ENCODE measurements around the gene ADAMTS2.

The ADAMTS2 gene

DNA sequence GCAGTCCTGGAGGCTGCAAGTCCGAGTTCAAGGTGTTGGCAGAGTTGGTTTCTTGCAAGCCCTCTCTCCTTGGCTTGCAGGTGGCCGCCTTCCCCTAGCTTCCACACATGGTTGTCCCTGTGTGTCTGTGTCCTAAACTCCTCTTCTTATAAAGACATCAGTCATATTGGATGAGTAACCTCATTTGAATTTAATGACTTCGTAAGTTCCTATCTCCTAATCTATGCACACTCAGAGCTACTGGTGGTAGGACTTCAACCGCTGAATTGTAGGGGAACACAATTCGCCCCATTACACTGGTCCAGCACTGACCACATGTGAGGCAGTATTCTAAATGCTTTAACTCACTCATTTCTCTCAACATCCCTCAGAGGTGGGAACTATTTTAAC lies 25.9 kb upstream of the ADAMTS2 start:
- H3K4me1 ChIP-seq (ENCODE audit: insufficient read depth, low read length): no peaks in the 10 kb centered on the region
- H3K36me3 ChIP-seq (ENCODE audit: insufficient read depth, low read length): no peaks in the 10 kb centered on the region
- ATAC-seq (ENCODE audit: insufficient read depth, low read depth): no peak
- no peak overlapping the region for H2AFZ ChIP-seq (ENCODE audit: low read depth, low read length)
- H3K9me3 ChIP-seq (ENCODE audit: insufficient read depth, low read length, severe bottlenecking): no peaks in the 10 kb centered on the region
- TF ChIP-seq EZH2 (IDR thresholded peaks at IDR 0.05; ENCODE audit: borderline replicate concordance, low read depth, low read length, severe bottlenecking): no peak
- TF ChIP-seq, protein P1, sequence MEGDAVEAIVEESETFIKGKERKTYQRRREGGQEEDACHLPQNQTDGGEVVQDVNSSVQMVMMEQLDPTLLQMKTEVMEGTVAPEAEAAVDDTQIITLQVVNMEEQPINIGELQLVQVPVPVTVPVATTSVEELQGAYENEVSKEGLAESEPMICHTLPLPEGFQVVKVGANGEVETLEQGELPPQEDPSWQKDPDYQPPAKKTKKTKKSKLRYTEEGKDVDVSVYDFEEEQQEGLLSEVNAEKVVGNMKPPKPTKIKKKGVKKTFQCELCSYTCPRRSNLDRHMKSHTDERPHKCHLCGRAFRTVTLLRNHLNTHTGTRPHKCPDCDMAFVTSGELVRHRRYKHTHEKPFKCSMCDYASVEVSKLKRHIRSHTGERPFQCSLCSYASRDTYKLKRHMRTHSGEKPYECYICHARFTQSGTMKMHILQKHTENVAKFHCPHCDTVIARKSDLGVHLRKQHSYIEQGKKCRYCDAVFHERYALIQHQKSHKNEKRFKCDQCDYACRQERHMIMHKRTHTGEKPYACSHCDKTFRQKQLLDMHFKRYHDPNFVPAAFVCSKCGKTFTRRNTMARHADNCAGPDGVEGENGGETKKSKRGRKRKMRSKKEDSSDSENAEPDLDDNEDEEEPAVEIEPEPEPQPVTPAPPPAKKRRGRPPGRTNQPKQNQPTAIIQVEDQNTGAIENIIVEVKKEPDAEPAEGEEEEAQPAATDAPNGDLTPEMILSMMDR (IDR thresholded peaks at IDR 0.05; ENCODE audit: borderline replicate concordance, extremely low read depth, low read length, poor library complexity, severe bottlenecking): no peak
- H3K27me3 ChIP-seq (ENCODE audit: insufficient read depth, low read length, poor library complexity): peaks cover 3% of the 10 kb centered on the region
- H3K4me3 ChIP-seq (ENCODE audit: low read depth in 1 of 2, low read length in 2 of 2): no peak overlapping the region
- no peak overlapping the region for H3K27ac ChIP-seq (ENCODE audit: low read length)
- DNase-seq: no peak
- H3K79me2 ChIP-seq (ENCODE audit: insufficient read depth, low read length): no peaks in the 10 kb centered on the region
- peaks cover 3% of the 10 kb centered on the region for H4K20me1 ChIP-seq (ENCODE audit: insufficient read depth, low read length)
- H3K9ac ChIP-seq (ENCODE audit: low read depth, low read length): no peak overlapping the region
- no peak overlapping the region for H3K4me2 ChIP-seq (ENCODE audit: insufficient read depth, low read length)

DNA sequence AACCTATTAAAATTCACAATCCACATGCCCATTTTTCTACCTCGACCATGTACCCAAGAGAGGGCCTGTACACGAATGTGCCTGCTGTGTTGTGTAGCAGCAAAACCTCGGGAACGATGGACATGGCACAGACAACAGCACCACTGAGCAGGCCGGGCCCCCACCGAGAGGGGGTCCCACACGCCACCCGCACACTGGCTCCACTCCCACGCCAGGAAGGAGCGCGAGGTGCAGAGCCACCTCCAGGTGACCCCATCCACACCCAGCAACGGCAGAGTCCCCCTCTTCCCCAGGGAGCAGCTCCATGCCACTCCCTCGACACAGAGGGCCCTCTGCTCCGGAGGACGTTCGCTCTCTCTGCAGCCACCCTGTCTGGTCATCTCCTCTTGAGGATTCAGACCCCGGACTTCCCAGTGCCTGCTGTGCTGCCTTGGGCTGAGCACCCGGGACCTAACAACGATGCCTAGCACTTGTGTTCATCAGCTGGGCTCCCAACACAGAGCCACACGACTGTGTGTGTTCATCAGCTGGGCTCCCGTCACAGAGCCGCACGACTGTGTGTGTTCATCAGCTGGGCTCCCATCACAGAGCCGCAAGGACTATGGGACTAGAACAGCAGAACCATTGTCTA lies 25.3 kb upstream of the ADAMTS2 start:
- Histone ChIP-seq H4K20me1 (ENCODE audit: insufficient read depth, low read length) (peaks cover 3% of the 10 kb centered on the region), H3K4me1 (ENCODE audit: insufficient read depth, low read length) (no peaks in the 10 kb centered on the region), H3K9ac (ENCODE audit: low read depth, low read length) (no peak overlapping the region), H3K9me3 (ENCODE audit: insufficient read depth, low read length, severe bottlenecking) (no peaks in the 10 kb centered on the region), H3K79me2 (ENCODE audit: insufficient read depth, low read length) (no peaks in the 10 kb centered on the region), H3K36me3 (ENCODE audit: insufficient read depth, low read length) (no peaks in the 10 kb centered on the region), H3K4me3 (ENCODE audit: low read depth in 1 of 2, low read length in 2 of 2) (no peak overlapping the region), H3K4me2 (ENCODE audit: insufficient read depth, low read length) (no peak overlapping the region), H3K27me3 (ENCODE audit: insufficient read depth, low read length, poor library complexity) (peaks cover 3% of the 10 kb centered on the region), H3K27ac (ENCODE audit: low read length) (no peak overlapping the region), H2AFZ (ENCODE audit: low read depth, low read length) (no peak overlapping the region)
- TF ChIP-seq, protein P1 (IDR thresholded peaks at IDR 0.05; ENCODE audit: borderline replicate concordance, extremely low read depth, low read length, poor library complexity, severe bottlenecking): no peak
- no peak for TF ChIP-seq EZH2 (IDR thresholded peaks at IDR 0.05; ENCODE audit: borderline replicate concordance, low read depth, low read length, severe bottlenecking)
- DNase-seq (no peak), ATAC-seq (ENCODE audit: insufficient read depth, low read depth) (no peak)

DNA sequence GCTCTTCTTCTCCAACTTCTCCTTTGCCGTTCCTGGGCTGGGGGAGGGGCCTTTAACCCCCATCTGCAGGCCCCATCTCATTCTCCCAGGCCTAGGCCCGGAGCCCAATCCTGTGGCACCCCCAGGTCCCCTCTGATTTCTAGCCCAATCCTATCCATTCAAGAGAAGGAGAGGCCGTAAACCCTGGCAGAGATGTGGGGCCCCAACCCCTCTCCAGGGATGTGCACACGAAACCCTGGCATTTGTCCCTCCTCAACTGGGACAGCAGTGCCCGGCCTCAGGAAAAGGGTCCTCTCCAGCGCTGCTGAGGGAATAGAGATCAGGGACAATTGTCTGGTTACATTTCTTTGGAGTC lies 24.2 kb upstream of the ADAMTS2 start:
- Histone ChIP-seq H3K27me3 (ENCODE audit: insufficient read depth, low read length, poor library complexity) (peaks cover 3% of the 10 kb centered on the region), H3K9me3 (ENCODE audit: insufficient read depth, low read length, severe bottlenecking) (no peaks in the 10 kb centered on the region), H3K4me2 (ENCODE audit: insufficient read depth, low read length) (no peak overlapping the region), H3K4me1 (ENCODE audit: insufficient read depth, low read length) (no peaks in the 10 kb centered on the region), H3K36me3 (ENCODE audit: insufficient read depth, low read length) (no peaks in the 10 kb centered on the region), H3K27ac (ENCODE audit: low read length) (no peak overlapping the region), H3K9ac (ENCODE audit: low read depth, low read length) (no peak overlapping the region), H2AFZ (ENCODE audit: low read depth, low read length) (no peak overlapping the region), H3K79me2 (ENCODE audit: insufficient read depth, low read length) (no peaks in the 10 kb centered on the region), H3K4me3 (ENCODE audit: low read depth in 1 of 2, low read length in 2 of 2) (no peak overlapping the region), H4K20me1 (ENCODE audit: insufficient read depth, low read length) (peaks cover 3% of the 10 kb centered on the region)
- DNase-seq (no peak), ATAC-seq (ENCODE audit: insufficient read depth, low read depth) (no peak)
- TF ChIP-seq, protein P1 (IDR thresholded peaks at IDR 0.05; ENCODE audit: borderline replicate concordance, extremely low read depth, low read length, poor library complexity, severe bottlenecking): no peak
- no peak for TF ChIP-seq EZH2 (IDR thresholded peaks at IDR 0.05; ENCODE audit: borderline replicate concordance, low read depth, low read length, severe bottlenecking)

All from DND-41 (cell line).